Prostate gland (tissue), 2 donors: ENCODE results near the gene TLCD3A. TPM values are rescaled to one million over a fixed set of nuclear protein-coding genes. Genes with fewer than 3 reads are reported as not detected.
A peak's percentile ranks its signal among the peaks of the same experiment; 100 is the strongest.

Experiments
- DNase-seq: peaks from one replicate; pipeline ENCODE4 v3.0.0-alpha.2; 2019; ENCODE audit warnings: low spot score
- H3K27ac ChIP-seq, 2 donors: fragments of 200-600 bp; sonication (generic); 2 replicates each; pipeline ENCODE4 v1.5.1; 2017 to 2019
- H3K27me3 ChIP-seq: fragments of 200-600 bp; sonication (generic); replicated peaks from 2 replicates; pipeline ENCODE4 v1.5.1; 2019; ENCODE audit not compliant: insufficient read depth
- H3K36me3 ChIP-seq, 2 donors: fragments of 200-600 bp; sonication (generic); 1 replicate in 1 of 2; 2 replicates in 1 of 2; pipeline versions ENCODE4 v1.5.1 to v1.8.1; 2017 to 2019
- H3K4me1 ChIP-seq: fragments of 200-600 bp; sonication (generic); replicated peaks from 2 replicates; pipeline ENCODE4 v1.5.1; 2019
- H3K4me3 ChIP-seq, 2 donors: fragments of 200-600 bp; sonication (generic); 2 replicates each; pipeline ENCODE4 v1.5.1; 2017 to 2019
- H3K9me3 ChIP-seq: fragments of 200-600 bp; sonication (generic); 2 replicates; pipeline ENCODE4 v1.5.1; 2017
- CTCF ChIP-seq, 4 experiments: fragments of 200-600 bp in 2 of 4; fragments of 450-650 bp in 2 of 4; sonication (generic) in 2 of 4; IDR thresholded peaks; 1 replicate in 3 of 4; 2 replicates in 1 of 4; pipeline ENCODE4 v1.5.1; 2016 to 2019; ENCODE audit warnings: antibody characterized with exemption in 4 of 4, mild to moderate bottlenecking in 2 of 4, moderate library complexity in 2 of 4
- POLR2A ChIP-seq: fragments of 450-650 bp; IDR thresholded peaks from one replicate; pipeline ENCODE4 v1.6.1; 2016; ENCODE audit warnings: antibody characterized with exemption, mild to moderate bottlenecking
- POLR2AphosphoS5 ChIP-seq: sonication (generic); formaldehyde crosslinking; IDR thresholded peaks from one replicate; pipeline ENCODE4 v1.6.1; 2017; ENCODE audit warnings: antibody characterized with exemption
- WGBS: methylation state at CpG from one replicate; pipeline ENCODE4 v1.1.5; 2018; 5-methylcytosine and 5-hydroxymethylcytosine counted together
- intact Hi-C: fragments of 100-400 bp; cut with DNase I; formaldehyde crosslinking; loops from one replicate; pipeline ENCODE4 v1.14.2; 2022
- total RNA-seq, 2 donors: library from RNA; depleted of rRNA; stranded (reverse); fragments of >200 nt; gene quantifications; one replicate each; pipeline ENCODE4 v1.1.0, GENCODE V29; 2016

The TLCD3A gene
- total RNA-seq, 2 donors from 2014 or later, result 8.1 to 12.0 TPM

GRCh38 chr17:750431-751037 lies 18.1 kb downstream of the TLCD3A start:
- H3K27ac ChIP-seq, result no peak overlapping the region
- H3K4me3 ChIP-seq, result peak overlapping the region in 1 of 2 donors; percentile 77
- TF ChIP-seq POLR2AphosphoS5 (no peak), CTCF (IDR thresholded peaks at IDR 0.05) (no peak), POLR2A (no peak)

DNA sequence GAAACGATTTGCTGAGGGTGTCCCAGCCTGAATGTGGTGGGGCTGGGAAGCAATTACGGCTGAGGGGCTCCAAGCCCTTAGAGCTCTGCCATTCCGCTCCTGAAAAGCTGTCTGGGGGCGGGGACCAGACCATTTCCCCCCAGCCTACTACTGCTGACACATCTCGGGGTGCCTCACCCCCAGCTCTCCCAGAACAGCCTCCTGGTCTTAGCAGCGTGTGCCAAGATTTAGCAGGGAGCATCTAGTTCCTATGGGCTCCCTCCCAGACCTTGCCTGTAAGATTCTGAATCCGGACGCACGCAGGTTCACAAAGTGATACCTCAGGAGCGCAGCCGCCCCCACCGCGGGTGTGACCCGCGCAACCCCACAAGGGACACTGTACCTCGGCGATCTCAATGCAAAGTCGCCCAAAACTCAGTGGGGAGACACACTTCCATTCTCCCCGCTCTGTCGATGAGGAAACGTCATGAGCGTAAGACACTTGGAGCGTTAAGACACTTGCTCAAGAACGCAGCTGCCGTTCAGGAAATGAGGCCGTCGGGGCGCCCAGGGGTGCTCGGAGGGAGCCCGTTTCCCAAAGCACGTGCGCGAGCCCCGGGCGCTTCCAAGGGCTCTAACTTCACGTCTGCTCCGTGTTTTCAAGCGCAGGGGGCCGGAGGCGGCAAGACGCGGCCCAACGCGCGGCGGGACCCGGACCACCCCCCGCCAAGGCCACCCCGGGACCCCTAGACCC lies 19.0 kb downstream of the TLCD3A start:
- intact Hi-C loops, result no loop called here
- no peak for DNase-seq
- H3K9me3 ChIP-seq, result no peaks in the 10 kb centered on the region
- H3K4me1 ChIP-seq, result no peaks in the 10 kb centered on the region
- H3K27ac ChIP-seq, result peak overlapping the region; percentile 88 to 92
- under 1% methylated on average over 34 of the region's 49 CpGs for WGBS
- H3K4me3 ChIP-seq, result peak overlapping the region; percentile 77 to 83
- no peaks in the 10 kb centered on the region for H3K27me3 ChIP-seq
- TF ChIP-seq CTCF (IDR thresholded peaks at IDR 0.05) (no peak), POLR2AphosphoS5 (no peak), POLR2A (no peak)
- peaks cover 0 to 5% of the 10 kb centered on the region in 2 donors for H3K36me3 ChIP-seq

More at GRCh38 chr17:750431-751037, 18.1 kb downstream of the TLCD3A start:
- no peak for DNase-seq
- H3K4me1 ChIP-seq, result no peaks in the 10 kb centered on the region
- peaks cover 0 to 14% of the 10 kb centered on the region in 2 donors for H3K36me3 ChIP-seq
- no peaks in the 10 kb centered on the region for H3K27me3 ChIP-seq
- 57% methylated on average over 8 of the region's 8 CpGs for WGBS
- no peaks in the 10 kb centered on the region for H3K9me3 ChIP-seq
- intact Hi-C loops, result no loop called here

DNA sequence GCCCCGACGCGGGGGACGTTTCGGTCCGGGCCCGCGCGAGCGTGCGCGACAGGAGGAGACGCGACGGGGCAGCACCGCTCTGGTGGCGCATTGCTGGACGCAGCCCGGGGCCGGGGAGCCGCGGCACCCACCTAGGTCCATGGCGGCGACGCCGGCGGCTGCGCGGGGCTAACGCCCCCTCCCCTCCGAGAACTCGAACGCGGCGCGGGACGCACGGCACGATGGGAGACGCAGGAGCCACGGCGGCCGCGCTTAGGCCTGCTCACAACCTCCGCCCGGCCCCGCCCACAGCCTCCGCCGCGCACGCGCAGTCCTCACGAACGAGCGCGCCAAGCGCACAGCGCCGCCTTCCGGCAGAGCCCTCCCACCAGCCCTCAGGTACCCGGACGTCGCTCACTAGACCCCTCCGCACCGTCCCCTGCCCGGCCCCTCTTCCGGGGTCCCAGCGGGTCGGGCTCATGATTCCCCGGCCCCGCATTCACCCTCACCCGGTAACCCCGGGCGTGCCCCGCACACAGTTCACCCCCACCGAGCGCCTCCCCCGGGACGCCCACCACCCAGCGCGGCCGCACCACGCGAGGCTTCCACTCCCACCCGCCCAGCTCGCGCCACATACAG lies 19.7 kb downstream of the TLCD3A start, which contains the start of gene GEMIN4:
Gene GEMIN4 (minus strand): TSS at position 263 of the 618 bp plus-strand sequence. CDS start 122 bp downstream, at position 141.
- Histone ChIP-seq H3K36me3 (no peaks in the 10 kb centered on the region), H3K4me3 (peak within 1 kb of the TSS; percentile 77 to 83), H3K27me3 (no peaks in the 10 kb centered on the region), H3K27ac (peak within 1 kb of the TSS; percentile 88 to 92), H3K9me3 (no peaks in the 10 kb centered on the region), H3K4me1 (no peaks in the 10 kb centered on the region)
- DNase-seq, result peak; percentile 89
- TF ChIP-seq CTCF (IDR thresholded peaks at IDR 0.05), result peak; percentile 94 to 99 (median 97)
- peak; percentile 81 for TF ChIP-seq POLR2A
- TF ChIP-seq POLR2AphosphoS5, result peak; percentile 89
- intact Hi-C loops, result no loop called here
- WGBS, result 1% methylated on average over 40 of the region's 87 CpGs

DNA sequence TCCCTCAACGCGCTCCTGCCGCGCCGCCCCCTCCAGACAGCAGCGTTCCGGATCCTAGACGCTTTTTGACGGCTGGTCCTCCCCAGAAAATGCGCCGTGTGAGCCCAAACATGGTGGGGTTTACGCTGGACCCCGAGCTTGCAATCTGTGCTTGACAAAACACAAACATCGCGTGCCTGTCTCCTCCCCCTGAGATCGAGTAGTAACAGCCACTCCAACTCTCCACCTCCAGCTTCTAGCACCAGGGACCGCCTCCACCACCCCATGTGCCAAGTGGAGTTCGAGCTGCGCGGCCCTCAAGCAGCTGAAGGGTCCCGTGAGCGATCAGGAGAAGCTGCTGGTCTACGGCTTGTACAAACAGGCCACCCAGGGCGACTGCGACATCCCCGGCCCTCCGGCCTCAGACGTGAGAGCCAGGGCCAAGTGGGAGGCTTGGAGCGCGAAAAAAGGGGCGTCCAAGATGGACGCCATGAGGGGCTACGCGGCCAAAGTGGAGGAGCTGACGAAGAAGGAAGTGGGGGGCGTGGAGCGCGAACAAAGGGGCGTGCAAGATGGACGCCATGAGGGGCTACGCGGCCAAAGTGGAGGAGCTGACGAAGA lies 20.3 kb downstream of the TLCD3A start:
- H3K9me3 ChIP-seq, result no peaks in the 10 kb centered on the region
- no peaks in the 10 kb centered on the region for H3K27me3 ChIP-seq
- peak overlapping the region; percentile 77 to 83 for H3K4me3 ChIP-seq
- no peaks in the 10 kb centered on the region for H3K4me1 ChIP-seq
- WGBS, result 4% methylated on average over 32 of the region's 43 CpGs
- TF ChIP-seq CTCF (IDR thresholded peaks at IDR 0.05) (no peak), POLR2AphosphoS5 (no peak), POLR2A (no peak)
- H3K36me3 ChIP-seq, result no peaks in the 10 kb centered on the region
- H3K27ac ChIP-seq, result peak overlapping the region; percentile 88 to 92
- intact Hi-C loops, result no loop called here
- peak; percentile 64 for DNase-seq
